IMR-90 (cell line): ENCODE measurements around the gene FXR2.

ENCODE experiments used
- BHLHE40 ChIP-seq: fragments of 150-350 bp; IDR thresholded peaks from 2 replicates; pipeline ENCODE4 v1.6.1; 2016; ENCODE audit warnings: mild to moderate bottlenecking, low read depth, low read length
- CEBPB ChIP-seq: IDR thresholded peaks from 2 replicates; pipeline ENCODE4 v1.6.1; 2012; ENCODE audit warnings: low read depth, low read length, improper control_type of control experiment
- MAFK ChIP-seq: IDR thresholded peaks from 2 replicates; pipeline ENCODE4 v1.6.1; 2012; ENCODE audit warnings: low read depth, low read length, improper control_type of control experiment
- MAZ ChIP-seq: IDR thresholded peaks from 2 replicates; pipeline ENCODE4 v1.6.1; 2012; ENCODE audit warnings: low read depth, mild to moderate bottlenecking, low read length, improper control_type of control experiment, moderate library complexity, borderline replicate concordance
- MXI1 ChIP-seq: IDR thresholded peaks from 2 replicates; pipeline ENCODE4 v1.6.1; 2012; ENCODE audit warnings: low read depth, mild to moderate bottlenecking, low read length, moderate library complexity, borderline replicate concordance
- POLR2A ChIP-seq: IDR thresholded peaks from 2 replicates; pipeline ENCODE4 v1.6.1; 2012; ENCODE audit warnings: mild to moderate bottlenecking, low read depth, low read length
- RCOR1 ChIP-seq: IDR thresholded peaks from 2 replicates; pipeline ENCODE4 v1.6.1; 2012; ENCODE audit warnings: mild to moderate bottlenecking, low read length, improper control_type of control experiment; ENCODE audit not compliant: insufficient replicate concordance
- RFX5 ChIP-seq: IDR thresholded peaks from 2 replicates; pipeline ENCODE4 v1.8.0; 2012; ENCODE audit warnings: low read depth, mild to moderate bottlenecking, low read length, moderate library complexity
- SMC3 ChIP-seq: fragments of 150-350 bp; IDR thresholded peaks from 2 replicates; pipeline ENCODE4 v1.6.1; 2016; ENCODE audit warnings: low read depth, mild to moderate bottlenecking, antibody characterized with exemption, low read length, moderate library complexity
- TF ChIP-seq, protein P1 (sequence below): conservative IDR thresholded peaks from 2 replicates; pipeline ENCODE4 v1.5.1; 2012; ENCODE audit warnings: mild to moderate bottlenecking, low read depth, low read length, improper control_type of control experiment
- TF ChIP-seq, protein P2 (sequence below): fragments of 150-350 bp; IDR thresholded peaks from 2 replicates; pipeline ENCODE4 v1.6.1; 2016; ENCODE audit warnings: low read depth, mild to moderate bottlenecking, low read length, moderate library complexity, borderline replicate concordance
- TF ChIP-seq, protein P3 (sequence below): fragments of 150-350 bp; IDR thresholded peaks from 2 replicates; pipeline ENCODE4 v1.6.1; 2017; ENCODE audit warnings: mild to moderate bottlenecking, antibody characterized with exemption, low read length, low read depth

DNA sequence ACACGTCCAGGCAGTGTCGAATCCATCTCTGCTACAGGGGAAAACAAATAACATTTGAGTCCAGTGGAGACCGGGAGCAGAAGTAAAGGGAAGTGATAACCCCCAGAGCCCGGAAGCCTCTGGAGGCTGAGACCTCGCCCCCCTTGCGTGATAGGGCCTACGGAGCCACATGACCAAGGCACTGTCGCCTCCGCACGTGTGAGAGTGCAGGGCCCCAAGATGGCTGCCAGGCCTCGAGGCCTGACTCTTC lies 42.4 kb downstream of the FXR2 start:
- TF ChIP-seq POLR2A (no peak), CEBPB (no peak), SMC3 (no peak), MXI1 (peak; percentile 98), RFX5 (no peak), BHLHE40 (peak; percentile 99), RCOR1 (no peak), MAFK (no peak), MAZ (no peak)
- TF ChIP-seq, protein P1, sequence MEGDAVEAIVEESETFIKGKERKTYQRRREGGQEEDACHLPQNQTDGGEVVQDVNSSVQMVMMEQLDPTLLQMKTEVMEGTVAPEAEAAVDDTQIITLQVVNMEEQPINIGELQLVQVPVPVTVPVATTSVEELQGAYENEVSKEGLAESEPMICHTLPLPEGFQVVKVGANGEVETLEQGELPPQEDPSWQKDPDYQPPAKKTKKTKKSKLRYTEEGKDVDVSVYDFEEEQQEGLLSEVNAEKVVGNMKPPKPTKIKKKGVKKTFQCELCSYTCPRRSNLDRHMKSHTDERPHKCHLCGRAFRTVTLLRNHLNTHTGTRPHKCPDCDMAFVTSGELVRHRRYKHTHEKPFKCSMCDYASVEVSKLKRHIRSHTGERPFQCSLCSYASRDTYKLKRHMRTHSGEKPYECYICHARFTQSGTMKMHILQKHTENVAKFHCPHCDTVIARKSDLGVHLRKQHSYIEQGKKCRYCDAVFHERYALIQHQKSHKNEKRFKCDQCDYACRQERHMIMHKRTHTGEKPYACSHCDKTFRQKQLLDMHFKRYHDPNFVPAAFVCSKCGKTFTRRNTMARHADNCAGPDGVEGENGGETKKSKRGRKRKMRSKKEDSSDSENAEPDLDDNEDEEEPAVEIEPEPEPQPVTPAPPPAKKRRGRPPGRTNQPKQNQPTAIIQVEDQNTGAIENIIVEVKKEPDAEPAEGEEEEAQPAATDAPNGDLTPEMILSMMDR: no peak
- TF ChIP-seq, protein P2, sequence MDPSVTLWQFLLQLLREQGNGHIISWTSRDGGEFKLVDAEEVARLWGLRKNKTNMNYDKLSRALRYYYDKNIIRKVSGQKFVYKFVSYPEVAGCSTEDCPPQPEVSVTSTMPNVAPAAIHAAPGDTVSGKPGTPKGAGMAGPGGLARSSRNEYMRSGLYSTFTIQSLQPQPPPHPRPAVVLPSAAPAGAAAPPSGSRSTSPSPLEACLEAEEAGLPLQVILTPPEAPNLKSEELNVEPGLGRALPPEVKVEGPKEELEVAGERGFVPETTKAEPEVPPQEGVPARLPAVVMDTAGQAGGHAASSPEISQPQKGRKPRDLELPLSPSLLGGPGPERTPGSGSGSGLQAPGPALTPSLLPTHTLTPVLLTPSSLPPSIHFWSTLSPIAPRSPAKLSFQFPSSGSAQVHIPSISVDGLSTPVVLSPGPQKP: no peak
- TF ChIP-seq, protein P3, sequence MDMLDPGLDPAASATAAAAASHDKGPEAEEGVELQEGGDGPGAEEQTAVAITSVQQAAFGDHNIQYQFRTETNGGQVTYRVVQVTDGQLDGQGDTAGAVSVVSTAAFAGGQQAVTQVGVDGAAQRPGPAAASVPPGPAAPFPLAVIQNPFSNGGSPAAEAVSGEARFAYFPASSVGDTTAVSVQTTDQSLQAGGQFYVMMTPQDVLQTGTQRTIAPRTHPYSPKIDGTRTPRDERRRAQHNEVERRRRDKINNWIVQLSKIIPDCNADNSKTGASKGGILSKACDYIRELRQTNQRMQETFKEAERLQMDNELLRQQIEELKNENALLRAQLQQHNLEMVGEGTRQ: peak; percentile 99
